ENCODE data around the gene TTLL11.

Gene TTLL11

DNA sequence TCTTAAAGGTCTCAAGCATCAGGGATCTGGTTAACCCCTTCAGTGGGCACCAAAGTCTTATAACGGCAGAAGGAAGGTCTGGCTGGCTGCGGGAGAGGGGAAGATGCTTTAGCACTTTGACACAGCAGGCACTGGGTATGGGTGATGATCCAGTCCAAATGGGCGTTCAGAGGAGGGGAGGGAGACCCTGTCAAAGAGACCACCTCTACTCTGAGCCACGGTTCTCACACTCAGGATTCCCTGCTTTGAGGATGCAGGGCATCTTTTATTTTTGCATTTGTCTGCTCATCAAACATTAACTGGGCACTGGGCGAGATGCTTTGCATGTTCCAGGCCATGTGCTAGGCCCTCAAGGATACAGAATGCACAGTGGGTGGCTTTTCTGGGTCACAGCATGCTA is 237.6 kb downstream of the TTLL11 start:
- H3K27ac ChIP-seq, result no peak overlapping the region
- no peak for TF ChIP-seq ZFX (IDR thresholded peaks at IDR 0.05)
- TF ChIP-seq, protein P1, sequence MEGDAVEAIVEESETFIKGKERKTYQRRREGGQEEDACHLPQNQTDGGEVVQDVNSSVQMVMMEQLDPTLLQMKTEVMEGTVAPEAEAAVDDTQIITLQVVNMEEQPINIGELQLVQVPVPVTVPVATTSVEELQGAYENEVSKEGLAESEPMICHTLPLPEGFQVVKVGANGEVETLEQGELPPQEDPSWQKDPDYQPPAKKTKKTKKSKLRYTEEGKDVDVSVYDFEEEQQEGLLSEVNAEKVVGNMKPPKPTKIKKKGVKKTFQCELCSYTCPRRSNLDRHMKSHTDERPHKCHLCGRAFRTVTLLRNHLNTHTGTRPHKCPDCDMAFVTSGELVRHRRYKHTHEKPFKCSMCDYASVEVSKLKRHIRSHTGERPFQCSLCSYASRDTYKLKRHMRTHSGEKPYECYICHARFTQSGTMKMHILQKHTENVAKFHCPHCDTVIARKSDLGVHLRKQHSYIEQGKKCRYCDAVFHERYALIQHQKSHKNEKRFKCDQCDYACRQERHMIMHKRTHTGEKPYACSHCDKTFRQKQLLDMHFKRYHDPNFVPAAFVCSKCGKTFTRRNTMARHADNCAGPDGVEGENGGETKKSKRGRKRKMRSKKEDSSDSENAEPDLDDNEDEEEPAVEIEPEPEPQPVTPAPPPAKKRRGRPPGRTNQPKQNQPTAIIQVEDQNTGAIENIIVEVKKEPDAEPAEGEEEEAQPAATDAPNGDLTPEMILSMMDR (conservative IDR thresholded peaks at IDR 0.05), result no peak

DNA sequence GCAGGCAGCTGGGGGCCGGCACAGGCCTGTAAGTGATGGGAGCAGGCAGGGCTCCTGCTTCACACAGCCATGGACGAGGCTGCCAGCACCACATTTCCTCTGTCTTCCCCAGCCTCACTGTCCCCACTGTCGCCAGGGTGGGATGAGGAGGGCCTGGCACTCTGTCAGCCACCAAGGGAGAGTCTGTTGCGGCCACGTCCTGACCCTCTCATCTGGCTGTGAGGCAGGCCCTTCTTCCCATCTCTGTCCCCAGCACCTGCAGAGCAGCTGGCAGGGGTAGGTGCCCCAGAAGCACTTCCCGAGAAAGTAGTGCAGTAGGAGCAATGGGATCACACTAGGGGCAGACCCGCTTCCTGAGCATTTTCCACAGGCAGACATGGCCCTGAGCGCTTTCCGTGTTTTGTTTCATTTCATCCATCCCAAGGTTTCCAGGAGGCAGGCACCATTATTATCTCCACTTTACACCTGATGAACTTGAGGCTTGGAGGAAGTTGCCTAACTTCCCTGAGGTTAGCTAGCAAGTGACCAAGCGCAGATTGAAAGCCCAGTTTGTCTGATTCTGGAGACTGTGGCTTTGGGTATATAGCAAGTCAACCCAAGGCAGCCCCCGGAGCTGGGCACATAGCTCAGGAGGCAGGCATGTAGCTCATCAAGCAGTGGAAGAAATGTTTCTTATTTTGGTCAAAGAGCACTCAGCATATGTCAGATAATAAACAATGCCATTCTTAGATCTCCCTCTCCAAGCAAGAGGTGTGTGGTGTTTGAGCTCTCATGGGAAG is 239.3 kb downstream of the TTLL11 start:
- H3K27ac ChIP-seq, result no peak overlapping the region
- TF ChIP-seq ZFX (IDR thresholded peaks at IDR 0.05), result no peak
- TF ChIP-seq, protein P1 (conservative IDR thresholded peaks at IDR 0.05), result no peak

DNA sequence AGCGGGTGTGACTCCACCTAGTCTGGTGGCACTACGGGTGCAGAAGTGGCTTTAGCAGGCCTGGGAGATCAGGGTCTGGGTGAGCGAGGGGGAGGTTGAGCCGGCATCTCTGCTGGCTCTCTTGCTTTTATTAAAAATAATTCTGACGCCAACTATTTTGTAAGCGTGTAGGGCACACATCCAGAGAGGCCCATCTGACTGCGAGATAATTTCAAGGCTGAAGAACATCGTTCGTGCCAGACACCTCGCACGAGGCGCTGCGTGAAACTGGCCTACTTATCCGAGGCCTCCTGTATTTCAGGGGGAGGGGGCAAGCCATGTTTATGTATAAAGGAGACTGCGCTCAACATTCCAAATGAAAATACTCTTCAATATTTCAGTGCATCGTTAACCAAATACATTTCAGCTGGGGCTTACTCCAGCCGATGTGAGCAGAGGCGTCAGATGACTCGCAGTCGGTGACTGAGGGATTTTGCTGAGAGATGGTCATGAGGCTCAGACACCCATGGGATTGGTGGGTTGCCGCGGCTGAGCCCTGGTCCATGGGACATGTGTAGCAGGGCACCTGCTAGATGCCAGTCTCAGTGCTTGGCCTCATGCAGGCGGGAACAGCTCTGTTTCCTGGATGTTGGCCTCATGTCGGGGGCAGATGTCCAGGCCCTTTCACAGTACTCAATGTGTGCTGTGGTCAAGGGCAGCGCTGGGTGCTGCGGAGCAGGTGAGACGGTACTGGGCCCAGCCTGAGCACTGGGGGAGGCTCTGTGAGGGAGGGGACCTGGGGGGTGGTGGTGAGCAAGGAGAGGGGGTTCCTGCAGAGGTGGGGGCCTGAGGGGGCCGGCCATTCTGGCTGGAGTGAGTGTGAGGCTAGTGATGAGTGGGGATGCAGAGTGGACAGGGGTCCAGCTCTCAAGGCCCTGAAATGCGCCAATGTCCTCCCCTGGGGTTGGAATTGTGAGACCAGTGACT is 240.2 kb downstream of the TTLL11 start:
- no peak overlapping the region for H3K27ac ChIP-seq
- TF ChIP-seq, protein P1 (conservative IDR thresholded peaks at IDR 0.05), result no peak
- no peak for TF ChIP-seq ZFX (IDR thresholded peaks at IDR 0.05)

DNA sequence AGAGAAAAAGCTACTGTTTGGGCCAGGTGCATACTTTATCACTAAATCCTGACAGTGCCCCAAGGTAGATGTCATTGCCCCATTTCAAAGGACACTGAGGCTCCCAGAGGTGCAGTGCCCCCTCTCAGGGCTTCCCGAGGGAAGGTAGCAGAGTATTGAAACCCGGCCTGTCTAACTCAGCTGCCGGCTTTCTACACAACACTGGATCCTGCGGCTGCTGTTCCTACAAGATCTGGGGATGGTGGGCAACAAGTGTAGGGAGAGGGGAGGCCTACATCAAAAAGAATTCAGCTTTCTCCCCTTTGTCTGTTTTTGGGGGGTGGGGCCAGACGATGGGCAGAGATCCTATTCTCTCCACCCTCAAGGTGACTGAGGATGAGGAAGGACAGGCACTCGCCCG is 240.9 kb downstream of the TTLL11 start:
- H3K27ac ChIP-seq, result no peak overlapping the region
- TF ChIP-seq, protein P1 (conservative IDR thresholded peaks at IDR 0.05), result no peak
- TF ChIP-seq ZFX (IDR thresholded peaks at IDR 0.05), result no peak

DNA sequence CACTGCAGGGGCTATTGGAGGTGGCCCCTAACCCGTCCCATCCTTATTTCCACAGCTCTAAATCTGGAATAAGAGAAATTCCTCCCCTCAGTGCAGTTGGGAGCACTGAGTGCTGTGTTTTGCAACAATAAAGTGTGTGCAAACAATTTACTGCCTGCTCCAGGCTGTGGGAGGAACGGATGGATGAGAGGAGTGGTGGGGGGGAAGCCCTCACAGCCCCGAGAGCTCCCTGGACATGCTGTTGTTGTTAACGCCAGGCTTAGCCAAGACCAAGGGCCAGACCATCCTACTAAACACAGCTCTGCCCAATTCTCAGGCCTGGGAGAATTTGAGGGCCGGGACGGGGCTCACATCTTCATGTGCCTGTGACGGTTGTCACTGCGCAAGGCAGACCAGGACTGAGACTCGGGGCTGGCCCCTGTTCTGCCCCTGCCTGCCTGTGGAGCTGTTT is 241.4 kb downstream of the TTLL11 start:
- no peak overlapping the region for H3K27ac ChIP-seq
- TF ChIP-seq, protein P1 (conservative IDR thresholded peaks at IDR 0.05), result no peak
- no peak for TF ChIP-seq ZFX (IDR thresholded peaks at IDR 0.05)

DNA sequence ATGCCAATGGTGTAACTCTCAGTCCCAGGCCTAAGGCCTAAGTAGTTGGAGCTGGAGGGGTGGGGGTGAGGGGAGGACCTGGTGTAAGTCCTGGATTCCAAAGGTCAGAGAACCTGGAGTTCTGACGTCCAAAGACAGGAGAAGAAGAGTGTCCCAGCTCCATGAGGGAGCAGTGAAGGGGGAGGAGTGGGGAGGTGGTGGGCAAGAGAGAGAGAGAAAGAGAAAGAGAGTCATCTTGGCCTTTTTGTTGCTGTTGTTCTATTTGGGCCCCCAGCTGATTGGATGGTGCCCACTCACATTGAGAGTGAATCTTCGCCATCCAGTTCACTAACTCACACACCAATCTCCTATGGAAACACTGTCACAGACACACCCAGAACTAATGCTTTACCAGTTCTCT is 242.7 kb downstream of the TTLL11 start:
- no peak overlapping the region for H3K27ac ChIP-seq
- no peak for TF ChIP-seq ZFX (IDR thresholded peaks at IDR 0.05)
- TF ChIP-seq, protein P1 (conservative IDR thresholded peaks at IDR 0.05), result no peak

DNA sequence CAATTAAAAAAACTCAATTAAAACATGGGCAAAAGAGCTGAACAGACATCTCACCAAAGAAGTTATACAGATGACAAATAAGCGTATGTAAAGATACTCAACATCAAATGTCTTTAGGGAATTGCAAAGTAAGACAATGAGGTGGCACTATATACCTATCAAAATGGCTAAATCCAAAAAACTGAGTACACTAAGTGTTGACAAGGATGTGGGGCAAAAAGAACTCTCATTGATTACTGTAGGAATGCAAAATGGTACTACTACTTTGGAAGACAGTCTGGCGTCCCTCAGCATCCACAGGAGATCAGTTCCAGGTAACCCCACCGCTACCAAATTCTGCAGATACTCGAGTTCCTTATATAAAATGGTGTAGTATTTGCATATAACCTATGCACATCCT is 243.6 kb downstream of the TTLL11 start:
- H3K27ac ChIP-seq, result no peak overlapping the region
- TF ChIP-seq, protein P1 (conservative IDR thresholded peaks at IDR 0.05), result no peak
- TF ChIP-seq ZFX (IDR thresholded peaks at IDR 0.05), result no peak

Measured in C4-2B (cell line).